Fibroblast of lung (primary cell): ENCODE data around the gene ATP8A2.

Experiments
- CTCF ChIP-seq, 2 donors: IDR thresholded peaks in 1 of 2; conservative IDR thresholded peaks in 1 of 2; 1 replicate in 1 of 2; 2 replicates in 1 of 2; pipeline ENCODE4 v1.5.1; 2011 to 2012; ENCODE audit warnings: low read length in 2 of 2, control low read depth in 1 of 2, inconsistent platforms in 1 of 2, low read depth in 1 of 2, mild to moderate bottlenecking in 1 of 2
- EZH2 ChIP-seq: IDR thresholded peaks from 2 replicates; pipeline ENCODE4 v1.5.1; 2012; ENCODE audit warnings: low read length, control low read depth, mild to moderate bottlenecking; ENCODE audit errors: missing control alignments

- TF ChIP-seq CTCF (conservative IDR thresholded peaks at IDR 0.05 in 1 of 2, IDR thresholded peaks at IDR 0.05 in 1 of 2; ENCODE audit: low read depth in 1 of 2, low read length in 2 of 2) (no peak), EZH2 (no peak)
Measured at GRCh38 chr13:25778808-25779305, 407.1 kb downstream of the ATP8A2 start.
